Activated T-cell treated with anti-CD3 and anti-CD28 coated beads, Interleukin-2, amount 50 U/mL, for 1 hour (primary cell): ENCODE results near the gene PZP.

Experiments
- DNase-seq: peaks from one replicate; pipeline ENCODE4 v3.0.0-alpha.2; 2020

PZP gene

DNA sequence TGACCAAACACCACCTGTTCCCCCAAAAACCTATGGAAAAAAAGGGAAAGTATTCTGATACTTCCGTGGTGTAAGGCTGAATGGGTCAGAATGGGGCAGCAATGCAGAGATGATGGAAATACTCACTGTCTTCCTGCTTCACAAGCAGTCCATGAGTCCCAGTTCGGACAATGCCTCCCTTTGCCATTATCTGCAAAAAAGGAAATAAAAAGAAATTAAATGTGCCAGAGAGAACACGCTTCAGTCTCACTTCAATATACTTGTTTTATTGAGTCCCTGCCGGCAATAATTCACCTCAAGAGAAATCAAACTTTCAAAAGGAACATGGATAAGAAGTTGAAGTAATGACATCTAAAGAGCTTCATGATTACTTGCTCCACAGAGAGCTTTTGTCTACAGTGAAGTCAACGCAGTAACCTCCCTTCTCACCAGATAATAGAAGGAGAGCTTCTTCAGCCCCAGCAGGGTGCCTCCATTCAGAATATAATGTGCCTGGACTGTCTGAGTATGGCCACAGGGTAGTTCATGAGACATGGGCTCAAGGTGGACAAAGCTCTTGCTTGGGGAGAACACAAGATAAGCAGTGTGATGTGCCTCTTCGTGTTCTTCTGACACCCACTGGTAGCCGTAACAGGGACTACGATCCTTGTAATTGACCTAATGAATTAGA, 107.0 kb downstream of the PZP start:
- no peak for DNase-seq

DNA sequence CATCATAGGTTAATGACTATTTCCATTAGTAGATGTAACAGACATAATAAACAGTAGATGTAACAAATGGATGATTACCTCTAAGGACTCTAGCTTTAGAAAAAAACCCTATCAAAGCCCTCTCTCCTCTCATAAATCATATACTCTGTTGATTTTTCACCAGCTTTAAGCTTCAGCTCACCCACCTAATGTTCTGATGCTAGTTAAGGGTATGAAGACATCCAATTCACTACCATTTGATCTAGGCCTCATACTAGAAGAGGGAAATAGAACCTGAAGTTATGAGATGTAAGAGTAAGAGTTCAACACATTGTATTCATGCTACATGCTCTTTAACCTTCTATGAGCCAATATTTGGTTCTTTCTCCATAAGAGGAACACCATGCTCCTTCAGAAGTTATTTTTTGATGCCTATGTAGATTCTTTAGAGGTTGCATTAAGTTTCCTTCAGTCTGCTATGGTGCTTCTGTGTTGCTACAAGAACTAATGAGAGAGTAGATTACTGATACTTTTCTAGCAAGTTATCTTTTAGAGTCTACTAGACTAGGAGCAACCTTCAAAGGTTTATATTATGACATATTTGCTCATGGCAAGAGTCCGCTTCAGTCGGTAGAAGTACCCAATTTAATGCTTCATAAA, 108.5 kb downstream of the PZP start:
- no peak for DNase-seq
